Spleen (tissue), 11 donors: Measurements from ENCODE around the gene CTNNA2. TPM values are rescaled to one million over a fixed set of nuclear protein-coding genes. Genes with fewer than 3 reads are reported as not detected.

Experiments used
- DNase-seq: peaks from one replicate; pipeline ENCODE4 v3.0.0-alpha.2; 2020
- H3K27ac ChIP-seq, 8 donors: fragments of 200-600 bp; sonication (generic) in 7 of 8; 1 replicate in 4 of 8; 2 replicates in 4 of 8; pipeline versions ENCODE4 v1.5.0 to v1.8.0; 2016 to 2021; ENCODE audit warnings: inconsistent platforms in 4 of 8, mild to moderate bottlenecking in 4 of 8, moderate library complexity in 1 of 8
- H3K27me3 ChIP-seq, 7 donors: fragments of 200-600 bp; sonication (generic) in 6 of 7; replicated peaks in 1 of 7; 1 replicate in 4 of 7; 2 replicates in 3 of 7; pipeline versions ENCODE4 v1.5.0 to v1.8.0; 2016 to 2021; ENCODE audit warnings: inconsistent platforms in 3 of 7, mild to moderate bottlenecking in 1 of 7
- H3K36me3 ChIP-seq, 6 donors: fragments of 200-600 bp; sonication (generic) in 5 of 6; 1 replicate in 4 of 6; 2 replicates in 2 of 6; pipeline versions ENCODE4 v1.5.0 to v1.8.0; 2016 to 2021; ENCODE audit warnings: inconsistent platforms in 2 of 6
- H3K4me1 ChIP-seq, 6 donors: fragments of 200-600 bp; sonication (generic) in 5 of 6; 1 replicate in 3 of 6; 2 replicates in 3 of 6; pipeline versions ENCODE4 v1.5.0 to v1.8.0; 2016 to 2021; ENCODE audit warnings: inconsistent platforms in 3 of 6
- H3K4me3 ChIP-seq, 8 donors: fragments of 200-600 bp; sonication (generic) in 7 of 8; 1 replicate in 4 of 8; 2 replicates in 4 of 8; pipeline versions ENCODE4 v1.5.0 to v1.8.0; 2016 to 2021; ENCODE audit warnings: inconsistent platforms in 4 of 8, mild to moderate bottlenecking in 4 of 8, moderate library complexity in 2 of 8
- H3K9me3 ChIP-seq, 8 donors: fragments of 200-600 bp; sonication (generic) in 7 of 8; 1 replicate in 4 of 8; 2 replicates in 4 of 8; pipeline versions ENCODE4 v1.5.0 to v1.8.0; 2016 to 2021; ENCODE audit warnings: inconsistent platforms in 4 of 8
- CTCF ChIP-seq, 11 experiments: fragments of 200-600 bp in 7 of 11; fragments of 450-650 bp in 4 of 11; sonication (generic) in 4 of 11; IDR thresholded peaks in 8 of 11; conservative IDR thresholded peaks in 3 of 11; 1 replicate in 7 of 11; 2 replicates in 4 of 11; pipeline versions ENCODE4 v1.4.0 to v1.8.0; 2016 to 2021; ENCODE audit warnings: antibody characterized with exemption in 11 of 11, inconsistent platforms in 4 of 11, mild to moderate bottlenecking in 1 of 11
- POLR2A ChIP-seq, 3 donors: fragments of 450-650 bp; IDR thresholded peaks; one replicate each; pipeline ENCODE4 v1.5.1; 2017; ENCODE audit warnings: antibody characterized with exemption in 3 of 3, mild to moderate bottlenecking in 1 of 3
- POLR2AphosphoS5 ChIP-seq, 3 donors: sonication (generic); formaldehyde crosslinking; IDR thresholded peaks; one replicate each; pipeline ENCODE4 v1.5.1; 2017; ENCODE audit warnings: antibody characterized with exemption in 3 of 3
- WGBS, 5 donors: extraction: QIAGEN DNeasy Blood & Tissue Kit in 3 of 5; methylation state at CpG; one replicate each; pipeline versions ENCODE4 v1.1.5 to v1.1.7; 2013 to 2018; 5-methylcytosine and 5-hydroxymethylcytosine counted together
- intact Hi-C: fragments of 100-400 bp; cut with DNase I; formaldehyde crosslinking; loops from one replicate; pipeline ENCODE4 v1.15.0; 2023; ENCODE audit warnings: low total_unique reads
- polyA plus RNA-seq, 3 donors: library from polyadenylated mRNA; stranded (reverse); fragments of 200-250 nt; gene quantifications; one replicate each; pipeline ENCODE4 v1.2.1, GENCODE V29; 2013
- total RNA-seq, 7 donors: library from RNA; depleted of rRNA in 3 of 7; stranded (reverse); fragments of >200 nt in 3 of 7; fragmentation: NEBNext Ultra II Directional in 4 of 7; extraction: Animal tissue kit (Norgen Biotek cat#: 25700) in 4 of 7; gene quantifications; one replicate each; pipeline versions ENCODE4 v1.1.0 to v1.2.1, GENCODE V29; 2016 to 2021
- donor health status: healthy with polysubstance abuse.
- donor health status: DM: no; HTN: no; CAD: no; lungs with moderate emphysema.
- donor health status: DM: no; HTN: no; CAD: no.
- donor health status: Bipolar disorder and iron deficiency.
- donor health status: healthy.
- donor health status: DM: no; HTN: no; CAD: no.
- donor health status: DM: yes; HTN: yes; CAD: no.

CTNNA2 gene
- total and polyA plus RNA-seq, 10 donors: not detected

DNA sequence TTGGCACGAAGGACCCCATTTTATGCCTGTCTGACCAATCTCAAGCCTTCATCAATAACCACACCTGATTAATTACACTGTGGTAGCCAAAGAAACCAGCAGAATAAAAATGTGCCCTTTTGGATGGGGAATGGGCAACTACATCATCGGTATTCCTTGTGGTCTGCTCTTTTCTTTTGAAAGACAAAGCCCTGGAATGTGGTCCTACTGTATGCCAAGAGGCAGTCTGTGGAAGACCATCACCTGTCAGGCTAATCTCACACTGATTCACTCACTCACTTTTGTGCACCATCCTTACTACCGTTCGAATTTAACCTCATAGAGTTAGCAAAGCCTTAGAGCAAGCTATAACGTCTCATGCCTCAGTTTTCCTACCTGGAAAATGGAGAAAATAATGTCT, 1066.9 kb downstream of the CTNNA2 start:
- DNase-seq: no peak
- H3K4me3 ChIP-seq: no peak overlapping the region
- H3K27me3 ChIP-seq: no peaks in the 10 kb centered on the region
- H3K4me1 ChIP-seq: no peaks in the 10 kb centered on the region
- TF ChIP-seq POLR2AphosphoS5 (IDR thresholded peaks at IDR 0.05): no peak
- TF ChIP-seq POLR2A (IDR thresholded peaks at IDR 0.05): no peak
- TF ChIP-seq CTCF (IDR thresholded peaks at IDR 0.05 in 8 of 11, conservative IDR thresholded peaks at IDR 0.05 in 3 of 11): no peak
- peaks cover 0 to 14% (median 0%) of the 10 kb centered on the region in 8 donors for H3K9me3 ChIP-seq
- intact Hi-C loops: no loop called here
- no peaks in the 10 kb centered on the region for H3K36me3 ChIP-seq
- H3K27ac ChIP-seq: no peak overlapping the region
- WGBS, 5 donors: 72 to 87% (median 80%) methylated on average over 5 of the region's 5 CpGs

GRCh38 chr2:80591233-80591632, 1078.4 kb downstream of the CTNNA2 start:
- H3K4me3 ChIP-seq: no peak overlapping the region
- no peak for TF ChIP-seq CTCF (IDR thresholded peaks at IDR 0.05 in 8 of 11, conservative IDR thresholded peaks at IDR 0.05 in 3 of 11)
- TF ChIP-seq POLR2A (IDR thresholded peaks at IDR 0.05): no peak
- TF ChIP-seq POLR2AphosphoS5 (IDR thresholded peaks at IDR 0.05): no peak
- WGBS, 5 donors: 26 to 57% (median 37%) methylated on average over 2 of the region's 2 CpGs
- no peak overlapping the region for H3K27ac ChIP-seq
- DNase-seq: no peak
- H3K36me3 ChIP-seq: no peaks in the 10 kb centered on the region
- no peaks in the 10 kb centered on the region for H3K4me1 ChIP-seq
- intact Hi-C loops: no loop called here
- no peaks in the 10 kb centered on the region for H3K27me3 ChIP-seq
- H3K9me3 ChIP-seq: peaks cover 0 to 20% (median 10%) of the 10 kb centered on the region in 8 donors

DNA sequence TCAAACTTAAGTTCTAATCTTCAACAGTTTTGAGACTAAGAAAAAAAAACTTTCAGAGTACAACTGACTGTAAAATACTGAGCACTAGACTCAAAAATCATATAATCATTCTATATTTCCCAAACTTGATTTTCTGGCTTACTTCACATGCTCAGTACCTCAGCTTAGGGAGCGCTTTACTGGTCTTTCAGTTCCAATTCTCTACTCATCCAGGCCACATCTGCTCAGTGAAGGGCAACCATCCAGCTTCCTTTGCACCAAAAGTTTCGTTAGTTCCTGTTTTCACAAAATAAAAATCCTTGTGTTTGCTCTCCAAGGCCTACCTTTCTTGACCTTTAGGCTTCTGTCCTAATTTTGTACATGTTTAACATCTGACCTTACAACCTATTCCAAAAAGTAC, 1079.3 kb downstream of the CTNNA2 start:
- TF ChIP-seq POLR2AphosphoS5 (IDR thresholded peaks at IDR 0.05) (no peak), POLR2A (IDR thresholded peaks at IDR 0.05) (no peak), CTCF (IDR thresholded peaks at IDR 0.05 in 8 of 11, conservative IDR thresholded peaks at IDR 0.05 in 3 of 11) (no peak)
- WGBS, 5 donors: 66 to 82% (median 70%) methylated on average over 2 of the region's 2 CpGs
- no peak for DNase-seq

GRCh38 chr2:80610108-80610507, 1097.3 kb downstream of the CTNNA2 start:
- intact Hi-C loops: no loop called here
- TF ChIP-seq POLR2AphosphoS5 (IDR thresholded peaks at IDR 0.05) (no peak), CTCF (IDR thresholded peaks at IDR 0.05 in 8 of 11, conservative IDR thresholded peaks at IDR 0.05 in 3 of 11) (no peak), POLR2A (IDR thresholded peaks at IDR 0.05) (no peak)
- H3K27me3 ChIP-seq: no peaks in the 10 kb centered on the region
- DNase-seq: no peak
- H3K4me1 ChIP-seq: no peaks in the 10 kb centered on the region
- no peak overlapping the region for H3K27ac ChIP-seq
- no peak overlapping the region for H3K4me3 ChIP-seq
- H3K9me3 ChIP-seq: peaks cover 0 to 7% (median 2%) of the 10 kb centered on the region in 8 donors
- H3K36me3 ChIP-seq: no peaks in the 10 kb centered on the region

More for the DNA sequence above, 1079.3 kb downstream of the CTNNA2 start:
- intact Hi-C loops: no loop called here
- H3K27ac ChIP-seq: no peak overlapping the region
- H3K27me3 ChIP-seq: no peaks in the 10 kb centered on the region
- H3K36me3 ChIP-seq: no peaks in the 10 kb centered on the region
- no peak overlapping the region for H3K4me3 ChIP-seq
- peaks cover 0 to 22% (median 12%) of the 10 kb centered on the region in 8 donors for H3K9me3 ChIP-seq
- no peaks in the 10 kb centered on the region for H3K4me1 ChIP-seq
